C4-2B (cell line): ENCODE data around the gene RIIAD1.
"Not testable (repeated sequence)": the region's sequence is repeated elsewhere in the genome, so short reads cannot be mapped to it uniquely, and the experiment has no call there.

Experiments
- CTCF ChIP-seq: fragments of 450-650 bp; conservative IDR thresholded peaks from 2 replicates; pipeline ENCODE4 v1.5.1; 2017; ENCODE audit warnings: mild to moderate bottlenecking
- ZFX ChIP-seq: fragments of 450-650 bp; IDR thresholded peaks from 2 replicates; pipeline ENCODE4 v1.6.1; 2017

DNA sequence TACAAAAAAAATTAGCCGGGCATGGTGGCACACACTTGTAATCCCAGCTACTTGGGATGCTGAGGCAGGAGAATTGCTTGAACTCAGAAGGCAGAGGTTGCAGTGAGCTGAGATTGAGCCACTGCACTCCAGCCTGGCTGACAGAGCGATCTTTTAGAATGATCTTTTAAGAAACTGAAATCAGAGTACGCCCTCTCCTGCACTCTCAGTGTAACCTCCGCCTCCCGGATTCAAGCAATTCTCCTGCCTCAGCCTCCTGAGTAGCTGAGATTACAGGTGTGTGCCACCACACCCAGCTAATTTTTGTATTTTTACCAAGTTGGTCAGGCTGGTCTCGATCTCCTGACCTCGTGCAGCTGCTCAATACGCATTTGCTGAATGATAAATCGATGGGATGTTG lies 12.7 kb downstream of the RIIAD1 start:
- TF ChIP-seq CTCF, ZFX: not testable (repeated sequence)
